Endodermal cell (in vitro differentiated cells): Measurements from ENCODE around the gene VPS13D. TPM values are rescaled to one million over a fixed set of nuclear protein-coding genes. Genes with fewer than 3 reads are reported as not detected.

Experiments used
- DNase-seq: peaks from one replicate; pipeline ENCODE4 v3.0.0-alpha.2; 2017
- H3K27ac ChIP-seq: 2 replicates; pipeline ENCODE4 v1.5.1; 2013; ENCODE audit warnings: mild to moderate bottlenecking, low read depth, low read length, moderate library complexity
- H3K27me3 ChIP-seq: 2 replicates; pipeline ENCODE4 v1.6.1; 2013; ENCODE audit warnings: mild to moderate bottlenecking, low read length, moderate library complexity; ENCODE audit not compliant: insufficient read depth, control insufficient read depth, poor library complexity, severe bottlenecking
- H3K36me3 ChIP-seq: 2 replicates; pipeline ENCODE4 v1.7.0; 2013; ENCODE audit warnings: mild to moderate bottlenecking, low read length, moderate library complexity; ENCODE audit not compliant: control insufficient read depth, insufficient read depth
- H3K4me1 ChIP-seq: one replicate; pipeline ENCODE4 v1.7.0; 2013; ENCODE audit warnings: low read length; ENCODE audit not compliant: control insufficient read depth, insufficient read depth
- H3K4me3 ChIP-seq: 2 replicates; pipeline ENCODE4 v1.5.1; 2013; ENCODE audit warnings: mild to moderate bottlenecking, low read length, moderate library complexity
- H3K9ac ChIP-seq: 2 replicates; pipeline ENCODE4 v1.6.1; 2013; ENCODE audit warnings: mild to moderate bottlenecking, low read length, moderate library complexity; ENCODE audit not compliant: poor library complexity, severe bottlenecking; ENCODE audit errors: extremely low read depth
- H3K9me3 ChIP-seq: 2 replicates; pipeline ENCODE4 v1.6.1; 2013; ENCODE audit warnings: mild to moderate bottlenecking, low read length, moderate library complexity; ENCODE audit not compliant: control insufficient read depth
- H3K27ac Mint-ChIP-seq: 2 replicates; pipeline ENCODE4 v1.8.0; 2020; ENCODE audit warnings: mixed read lengths
- H3K27me3 Mint-ChIP-seq: 2 replicates; pipeline ENCODE4 v1.8.0; 2021; ENCODE audit warnings: mild to moderate bottlenecking, mixed read lengths; ENCODE audit not compliant: insufficient read depth
- H3K36me3 Mint-ChIP-seq: 2 replicates; pipeline ENCODE4 v1.8.0; 2020; ENCODE audit warnings: low read depth, mixed read lengths
- H3K4me1 Mint-ChIP-seq: 2 replicates; pipeline ENCODE4 v1.8.0; 2020; ENCODE audit warnings: mixed read lengths
- H3K4me3 Mint-ChIP-seq: 2 replicates; pipeline ENCODE4 v1.8.0; 2020; ENCODE audit warnings: mild to moderate bottlenecking, moderate library complexity, mixed read lengths
- H3K9me3 Mint-ChIP-seq: 2 replicates; pipeline ENCODE4 v1.8.0; 2020; ENCODE audit warnings: mild to moderate bottlenecking, mixed read lengths
- CTCF ChIP-seq: fragments of 200-600 bp; sonication (generic); conservative IDR thresholded peaks from 2 replicates; pipeline ENCODE4 v1.5.0; 2021; ENCODE audit warnings: antibody characterized with exemption, mild to moderate bottlenecking
- WGBS, 2 experiments: methylation state at CpG; one replicate each; pipeline versions ENCODE4 v1.1.5 to v1.1.7; 2013; ENCODE audit warnings: missing lambda C conversion rate in 2 of 2, mixed read lengths in 1 of 2; ENCODE audit not compliant: insufficient coverage in 1 of 2, insufficient read length in 1 of 2; 5-methylcytosine and 5-hydroxymethylcytosine counted together
- total RNA-seq, 2 donors: library from RNA; stranded (reverse); fragmentation: NEBNext Ultra II Directional in 1 of 2; extraction: Animal tissue kit (Norgen Biotek cat#: 25700) in 1 of 2; gene quantifications; 2 replicates in 1 of 2; 3 replicates in 1 of 2; pipeline ENCODE4 v1.2.1, GENCODE V29; 2021

Gene VPS13D
- total RNA-seq, 2 donors from 2014 or later, result 32.5 to 36.7 TPM

- Histone ChIP-seq H3K27ac (no peak overlapping the region), H3K27me3 (no peaks in the 10 kb centered on the region), H3K4me1 (no peaks in the 10 kb centered on the region), H3K4me3 (no peak overlapping the region), H3K36me3 (no peaks in the 10 kb centered on the region), H3K9ac (no peak overlapping the region), H3K9me3 (no peaks in the 10 kb centered on the region)
- no peak for TF ChIP-seq CTCF
- no peak overlapping the region for H3K27ac Mint-ChIP-seq
- WGBS, 2 experiments, result 85 to 91% methylated on average over 5 to 7 of the region's 7 CpGs
- H3K4me3 Mint-ChIP-seq, result no peak overlapping the region
- H3K36me3 Mint-ChIP-seq, result no peaks in the 10 kb centered on the region
- H3K9me3 Mint-ChIP-seq, result no peaks in the 10 kb centered on the region
- no peaks in the 10 kb centered on the region for H3K27me3 Mint-ChIP-seq
- H3K4me1 Mint-ChIP-seq, result peaks cover 4% of the 10 kb centered on the region
- no peak for DNase-seq
Observed at GRCh38 chr1:12204754-12205658, 24.8 kb upstream of the VPS13D start.

- 65 to 81% methylated on average over 3 to 5 of the region's 5 CpGs for WGBS, 2 experiments
- Histone ChIP-seq H3K36me3 (no peaks in the 10 kb centered on the region), H3K27me3 (no peaks in the 10 kb centered on the region), H3K4me3 (no peak overlapping the region), H3K27ac (no peak overlapping the region), H3K9ac (no peak overlapping the region), H3K4me1 (no peaks in the 10 kb centered on the region), H3K9me3 (no peaks in the 10 kb centered on the region)
- TF ChIP-seq CTCF, result no peak
- Mint-ChIP-seq H3K36me3 (no peaks in the 10 kb centered on the region), H3K4me1 (peaks cover 4% of the 10 kb centered on the region), H3K27me3 (no peaks in the 10 kb centered on the region), H3K9me3 (no peaks in the 10 kb centered on the region), H3K27ac (no peak overlapping the region), H3K4me3 (no peak overlapping the region)
- DNase-seq, result no peak
Observed at GRCh38 chr1:12206238-12206637, 23.6 kb upstream of the VPS13D start.

GRCh38 chr1:12206792-12207424 is 22.9 kb upstream of the VPS13D start:
- peaks cover 4% of the 10 kb centered on the region for H3K4me1 Mint-ChIP-seq
- Histone ChIP-seq H3K27ac (no peak overlapping the region), H3K9me3 (no peaks in the 10 kb centered on the region), H3K9ac (no peak overlapping the region), H3K4me1 (no peaks in the 10 kb centered on the region), H3K27me3 (no peaks in the 10 kb centered on the region), H3K4me3 (no peak overlapping the region), H3K36me3 (no peaks in the 10 kb centered on the region)
- no peak for DNase-seq
- no peaks in the 10 kb centered on the region for H3K36me3 Mint-ChIP-seq
- 90 to 94% methylated on average over 11 to 17 of the region's 17 CpGs for WGBS, 2 experiments
- no peaks in the 10 kb centered on the region for H3K27me3 Mint-ChIP-seq
- no peak for TF ChIP-seq CTCF
- H3K27ac Mint-ChIP-seq, result no peak overlapping the region
- H3K4me3 Mint-ChIP-seq, result no peak overlapping the region
- no peaks in the 10 kb centered on the region for H3K9me3 Mint-ChIP-seq
